ENCODE data around the gene MACROD2.

- TF ChIP-seq CTCF (IDR thresholded peaks at IDR 0.05), result no peak
- no peak for TF ChIP-seq POLR2A (IDR thresholded peaks at IDR 0.05)
Observed at GRCh38 chr20:14064333-14064732, 69.0 kb downstream of the MACROD2 start.
